GM21576 (cell line): ENCODE measurements around the gene CCDC92.
A peak's percentile ranks its signal among the peaks of the same experiment; 100 is the strongest.

Experiments
- ATAC-seq: cut with Tn5 transposase; IDR thresholded peaks from one replicate; pipeline ENCODE4 v1.9.1; 2021; ENCODE audit warnings: mild to moderate bottlenecking, moderate library complexity; ENCODE audit not compliant: unreplicated experiment

Gene CCDC92, protein sequence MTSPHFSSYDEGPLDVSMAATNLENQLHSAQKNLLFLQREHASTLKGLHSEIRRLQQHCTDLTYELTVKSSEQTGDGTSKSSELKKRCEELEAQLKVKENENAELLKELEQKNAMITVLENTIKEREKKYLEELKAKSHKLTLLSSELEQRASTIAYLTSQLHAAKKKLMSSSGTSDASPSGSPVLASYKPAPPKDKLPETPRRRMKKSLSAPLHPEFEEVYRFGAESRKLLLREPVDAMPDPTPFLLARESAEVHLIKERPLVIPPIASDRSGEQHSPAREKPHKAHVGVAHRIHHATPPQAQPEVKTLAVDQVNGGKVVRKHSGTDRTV

GRCh38 chr12:123972457-123973401, at the start of gene CCDC92, which contains the start of gene ZNF664:
CCDC92 (minus strand) TSS chr12:123972831; CDS start chr12:123944305, 28,526 bp downstream.
ZNF664 (plus strand) TSS chr12:123973215; CDS start chr12:124012145, 38,930 bp downstream.
- ATAC-seq, result peak; percentile 74

DNA sequence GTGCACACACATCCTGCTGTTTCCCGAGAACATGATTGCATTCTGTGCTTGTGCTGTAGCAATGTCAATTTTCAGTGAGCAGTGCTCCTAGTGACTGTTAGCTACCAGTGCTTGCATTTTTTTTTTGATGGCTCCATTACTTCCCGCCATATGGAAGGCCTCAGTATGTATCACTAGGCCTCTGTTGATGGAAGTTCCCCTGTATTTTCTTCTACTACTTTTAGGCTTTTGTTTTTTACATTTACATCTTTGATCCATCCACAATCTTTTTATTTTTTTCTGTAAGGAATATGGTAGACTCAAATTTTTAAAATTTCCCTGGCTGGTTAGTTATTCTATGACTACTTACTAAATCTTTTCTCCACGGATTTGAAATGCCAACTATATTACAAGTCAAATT, 49.5 kb upstream of the CCDC92 start:
- no peak for ATAC-seq

DNA sequence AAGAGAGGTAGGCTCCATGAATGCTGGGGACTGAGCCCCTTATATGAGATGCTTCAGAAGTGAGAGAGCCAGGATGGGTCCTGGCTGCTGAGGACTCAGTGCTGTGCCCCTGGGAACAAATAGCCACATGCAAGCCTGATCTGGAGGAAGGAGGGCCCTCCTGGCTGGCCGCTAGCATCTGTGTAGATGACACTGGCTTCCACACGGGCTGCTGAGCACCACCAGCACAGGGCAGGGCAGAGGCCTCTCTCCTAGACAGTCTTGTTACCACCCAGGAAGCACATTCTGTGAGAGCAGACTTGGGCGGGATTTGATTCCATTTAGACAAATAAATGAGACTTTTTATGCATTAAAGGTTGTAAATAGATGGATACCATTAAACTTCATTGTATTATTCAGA, 48.4 kb upstream of the CCDC92 start:
- ATAC-seq, result no peak

- no peak for ATAC-seq
These were observed 47.9 kb upstream of the CCDC92 start for GRCh38 chr12:124020514-124020949.

DNA sequence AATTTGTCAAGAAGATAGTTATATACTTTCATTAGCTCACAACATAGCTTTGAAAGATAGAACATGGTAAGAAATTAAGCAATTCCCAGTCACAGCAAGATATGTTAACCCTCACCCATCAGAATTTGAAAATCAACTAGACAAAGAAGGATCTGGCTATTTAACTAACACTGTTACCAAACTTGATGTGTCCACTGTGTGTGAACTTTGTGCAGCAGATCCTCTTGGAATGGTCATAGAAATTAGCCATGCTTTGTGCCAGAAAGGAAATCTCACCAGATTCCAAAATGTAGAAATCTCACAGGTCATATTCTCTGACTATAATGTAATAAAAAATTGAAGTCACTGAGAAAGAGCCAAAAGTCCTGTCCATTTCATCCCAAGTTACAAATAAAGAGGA, 46.5 kb upstream of the CCDC92 start:
- ATAC-seq, result no peak

- no peak for ATAC-seq
These were observed 45.9 kb upstream of the CCDC92 start for GRCh38 chr12:124018539-124018938.

GRCh38 chr12:124017064-124017463, 44.4 kb upstream of the CCDC92 start:
- no peak for ATAC-seq

- no peak for ATAC-seq
These were observed 43.1 kb upstream of the CCDC92 start for GRCh38 chr12:124015494-124016461.

- ATAC-seq, result no peak
These were observed 40.4 kb upstream of the CCDC92 start for GRCh38 chr12:124013073-124013472.

DNA sequence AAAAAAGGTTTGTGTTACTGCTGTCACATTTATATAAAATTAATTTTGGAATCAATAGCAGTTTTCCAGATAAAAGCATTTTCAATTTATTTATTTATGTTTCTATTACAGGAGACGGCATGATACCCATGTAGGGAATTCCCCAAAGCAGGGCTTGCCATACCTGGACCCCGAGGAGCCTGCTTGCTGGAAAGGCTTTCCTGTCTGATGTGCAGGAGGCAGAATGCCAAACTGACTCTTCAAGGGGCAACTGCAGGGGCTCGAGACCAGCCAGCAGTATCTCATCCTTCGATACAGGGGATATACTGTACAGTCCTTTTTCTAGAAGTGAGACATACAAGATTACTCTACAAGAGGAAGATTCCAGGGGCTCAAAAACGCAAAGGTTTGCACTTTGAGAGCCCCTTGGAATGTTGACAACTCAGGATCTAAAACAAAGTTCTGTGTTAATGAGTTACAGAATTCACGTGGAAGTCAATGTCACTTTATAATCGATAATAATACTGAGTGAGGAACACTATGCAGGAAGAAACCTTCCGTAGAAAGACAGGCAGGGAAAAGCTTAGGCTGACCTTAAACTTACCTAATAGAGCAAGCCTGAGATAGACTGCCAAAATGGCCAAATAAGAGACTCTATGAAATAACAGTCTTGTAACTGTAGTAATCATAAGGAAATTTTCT, 38.9 kb upstream of the CCDC92 start:
- no peak for ATAC-seq

- ATAC-seq, result no peak
These were observed 38.1 kb upstream of the CCDC92 start for GRCh38 chr12:124010687-124011086.

GRCh38 chr12:124009781-124010180, 37.1 kb upstream of the CCDC92 start:
- no peak for ATAC-seq

- ATAC-seq, result no peak
These were observed 36.0 kb upstream of the CCDC92 start for GRCh38 chr12:124008595-124008994.

GRCh38 chr12:124007826-124008570, 35.4 kb upstream of the CCDC92 start:
- no peak for ATAC-seq

GRCh38 chr12:124006846-124007713, 34.4 kb upstream of the CCDC92 start:
- no peak for ATAC-seq

DNA sequence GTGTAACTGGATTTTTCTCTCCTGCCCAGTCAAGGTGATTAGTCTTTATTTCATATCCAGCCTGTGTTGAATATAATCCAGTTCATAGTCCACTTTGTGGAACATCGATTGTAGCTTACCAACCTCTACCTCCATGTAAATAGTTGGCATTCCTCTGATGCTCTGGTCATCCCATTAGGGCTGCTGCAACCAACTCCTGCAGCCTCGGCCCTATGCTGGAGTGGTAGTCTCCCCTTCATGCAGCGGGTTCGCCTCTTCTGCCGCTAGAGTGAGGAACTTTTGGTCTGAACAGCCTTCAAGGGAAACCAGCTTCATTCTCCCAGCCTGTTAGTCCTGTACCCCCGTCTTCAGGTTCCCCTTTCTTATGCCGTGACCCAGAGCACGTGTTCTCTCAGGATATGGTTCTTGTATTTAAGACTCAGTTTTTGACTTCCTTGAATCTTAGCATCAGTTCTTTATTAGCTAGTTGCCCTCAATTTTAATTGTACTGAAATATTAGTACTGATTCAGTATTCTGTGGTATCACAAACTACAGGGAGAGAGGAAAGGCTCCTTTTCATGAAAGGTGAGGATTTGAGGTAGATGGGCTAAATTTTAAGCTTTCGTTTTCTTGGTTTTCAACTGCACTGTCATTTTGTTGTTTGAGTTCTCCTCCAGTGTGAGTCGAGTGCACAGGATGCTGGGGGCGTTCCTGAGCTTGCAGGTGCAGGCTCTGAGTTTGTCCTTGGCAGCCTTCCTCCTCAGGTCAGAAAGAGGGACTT, 33.6 kb upstream of the CCDC92 start:
- peak; percentile 59 for ATAC-seq

DNA sequence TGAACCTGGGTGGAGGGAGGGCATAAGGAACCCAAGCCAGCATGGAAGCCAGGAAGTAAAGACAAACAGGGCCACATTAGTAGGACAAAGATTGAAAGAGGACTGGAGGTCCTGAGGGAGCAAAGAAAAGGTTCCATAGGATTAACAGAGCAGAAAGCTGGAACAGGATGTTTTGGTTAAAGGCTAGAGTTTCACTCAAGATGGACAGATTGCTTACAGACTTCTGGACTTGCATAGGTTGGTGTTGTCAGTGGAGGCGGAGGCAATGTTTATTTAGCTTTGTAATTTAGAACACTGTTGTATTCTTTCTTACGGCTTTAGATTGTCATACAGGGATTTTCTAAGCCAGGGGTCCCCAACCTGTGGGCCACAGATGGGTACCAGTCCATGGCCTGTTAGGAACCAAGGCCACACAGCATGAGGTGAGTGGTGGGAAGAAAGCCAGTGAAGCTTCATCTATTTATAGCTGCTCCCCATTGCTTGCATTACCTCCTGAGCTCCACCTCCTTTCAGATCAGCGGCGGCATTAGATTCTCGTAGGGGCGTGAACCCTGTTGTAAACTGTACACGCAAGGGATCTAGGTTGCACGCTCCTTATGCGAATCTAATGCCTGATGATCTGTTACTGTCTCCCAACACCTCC, 31.7 kb upstream of the CCDC92 start:
- ATAC-seq, result no peak
